ENCODE data around the gene BUB3. TPM values are rescaled to one million over a fixed set of nuclear protein-coding genes. Genes with fewer than 3 reads are reported as not detected.
A peak's percentile ranks its signal among the peaks of the same experiment; 100 is the strongest.

The BUB3 gene
- total RNA-seq, 1 experiment from 2014 or later, result 291 TPM

- no peaks in the 10 kb centered on the region for H3K27me3 ChIP-seq (ENCODE audit: low read length)
- no TSS peak for BruUV-seq (replicated peaks)
- H3K9ac ChIP-seq (ENCODE audit: low read length), result no peak overlapping the region
- no peaks in the 10 kb centered on the region for H3K9me2 ChIP-seq (replicated peaks; ENCODE audit: low read length)
- H3K9me3 ChIP-seq (ENCODE audit: low read length), result no peaks in the 10 kb centered on the region
- H4K20me1 ChIP-seq (ENCODE audit: low read length), result peaks cover 76% of the 10 kb centered on the region
- H3F3A ChIP-seq (ENCODE audit: low read length, unreplicated experiment), result no peaks in the 10 kb centered on the region
- H3K79me2 ChIP-seq (ENCODE audit: low read length), result peaks cover 97% of the 10 kb centered on the region
- TF ChIP-seq EZH2phosphoT487 (IDR thresholded peaks at IDR 0.05; ENCODE audit: borderline replicate concordance, low read length), result no peak
- TF ChIP-seq, protein P1, sequence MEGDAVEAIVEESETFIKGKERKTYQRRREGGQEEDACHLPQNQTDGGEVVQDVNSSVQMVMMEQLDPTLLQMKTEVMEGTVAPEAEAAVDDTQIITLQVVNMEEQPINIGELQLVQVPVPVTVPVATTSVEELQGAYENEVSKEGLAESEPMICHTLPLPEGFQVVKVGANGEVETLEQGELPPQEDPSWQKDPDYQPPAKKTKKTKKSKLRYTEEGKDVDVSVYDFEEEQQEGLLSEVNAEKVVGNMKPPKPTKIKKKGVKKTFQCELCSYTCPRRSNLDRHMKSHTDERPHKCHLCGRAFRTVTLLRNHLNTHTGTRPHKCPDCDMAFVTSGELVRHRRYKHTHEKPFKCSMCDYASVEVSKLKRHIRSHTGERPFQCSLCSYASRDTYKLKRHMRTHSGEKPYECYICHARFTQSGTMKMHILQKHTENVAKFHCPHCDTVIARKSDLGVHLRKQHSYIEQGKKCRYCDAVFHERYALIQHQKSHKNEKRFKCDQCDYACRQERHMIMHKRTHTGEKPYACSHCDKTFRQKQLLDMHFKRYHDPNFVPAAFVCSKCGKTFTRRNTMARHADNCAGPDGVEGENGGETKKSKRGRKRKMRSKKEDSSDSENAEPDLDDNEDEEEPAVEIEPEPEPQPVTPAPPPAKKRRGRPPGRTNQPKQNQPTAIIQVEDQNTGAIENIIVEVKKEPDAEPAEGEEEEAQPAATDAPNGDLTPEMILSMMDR (conservative IDR thresholded peaks at IDR 0.05; ENCODE audit: low read depth, low read length), result no peak
- no peak for TF ChIP-seq EZH2 (IDR thresholded peaks at IDR 0.05; ENCODE audit: low read length, unreplicated experiment)
- H3K4me1 ChIP-seq (ENCODE audit: insufficient read depth, low read length), result peaks cover 35% of the 10 kb centered on the region
- ATAC-seq, result no peak
- DNase-seq, result no peak
- intact Hi-C loops (cut with micrococcal nuclease), result no loop called here
- H3K4me3 ChIP-seq (ENCODE audit: low read length), result no peak overlapping the region
- no peak overlapping the region for H3K4me2 ChIP-seq (ENCODE audit: low read length)
- ChIA-PET POLR2A (ENCODE audit: unreplicated experiment) (no interaction called here), CTCF (no interaction called here)
- peaks cover 91% of the 10 kb centered on the region for H3K36me3 ChIP-seq (ENCODE audit: low read depth, low read length)
- H2AFZ ChIP-seq (ENCODE audit: low read length), result no peak overlapping the region
- H3K27ac ChIP-seq (ENCODE audit: low read length), result no peak overlapping the region
Measured at GRCh38 chr10:123160311-123160980, 6.2 kb downstream of the BUB3 start.

- Histone ChIP-seq H2AFZ (ENCODE audit: low read length) (no peak overlapping the region), H3K27me3 (ENCODE audit: low read length) (no peaks in the 10 kb centered on the region), H3K4me3 (ENCODE audit: low read length) (no peak overlapping the region), H3K9me3 (ENCODE audit: low read length) (no peaks in the 10 kb centered on the region), H3K79me2 (ENCODE audit: low read length) (peaks cover 66% of the 10 kb centered on the region), H3K36me3 (ENCODE audit: low read depth, low read length) (peaks cover 91% of the 10 kb centered on the region), H3K9ac (ENCODE audit: low read length) (no peak overlapping the region), H3K4me1 (ENCODE audit: insufficient read depth, low read length) (0 out of 2 replicates have a peak, but pooled peaks cover 4% of the 10 kb centered on the region), H4K20me1 (ENCODE audit: low read length) (peaks cover 42% of the 10 kb centered on the region), H3K27ac (ENCODE audit: low read length) (no peak overlapping the region), H3K9me2 (replicated peaks; ENCODE audit: low read length) (no peaks in the 10 kb centered on the region), H3F3A (ENCODE audit: low read length, unreplicated experiment) (no peaks in the 10 kb centered on the region), H3K4me2 (ENCODE audit: low read length) (no peak overlapping the region)
- no peak for TF ChIP-seq EZH2phosphoT487 (IDR thresholded peaks at IDR 0.05; ENCODE audit: borderline replicate concordance, low read length)
- TF ChIP-seq EZH2 (IDR thresholded peaks at IDR 0.05; ENCODE audit: low read length, unreplicated experiment), result no peak
- TF ChIP-seq, protein P1 (conservative IDR thresholded peaks at IDR 0.05; ENCODE audit: low read depth, low read length), result no peak
- intact Hi-C loops (cut with micrococcal nuclease), result no loop called here
- no TSS peak for BruUV-seq (replicated peaks)
- ATAC-seq, result no peak
- CTCF ChIA-PET, result no interaction called here
- POLR2A ChIA-PET (ENCODE audit: unreplicated experiment), result no interaction called here
- no peak for DNase-seq
Measured at GRCh38 chr10:123164319-123164718, 10.1 kb downstream of the BUB3 start.

DNA sequence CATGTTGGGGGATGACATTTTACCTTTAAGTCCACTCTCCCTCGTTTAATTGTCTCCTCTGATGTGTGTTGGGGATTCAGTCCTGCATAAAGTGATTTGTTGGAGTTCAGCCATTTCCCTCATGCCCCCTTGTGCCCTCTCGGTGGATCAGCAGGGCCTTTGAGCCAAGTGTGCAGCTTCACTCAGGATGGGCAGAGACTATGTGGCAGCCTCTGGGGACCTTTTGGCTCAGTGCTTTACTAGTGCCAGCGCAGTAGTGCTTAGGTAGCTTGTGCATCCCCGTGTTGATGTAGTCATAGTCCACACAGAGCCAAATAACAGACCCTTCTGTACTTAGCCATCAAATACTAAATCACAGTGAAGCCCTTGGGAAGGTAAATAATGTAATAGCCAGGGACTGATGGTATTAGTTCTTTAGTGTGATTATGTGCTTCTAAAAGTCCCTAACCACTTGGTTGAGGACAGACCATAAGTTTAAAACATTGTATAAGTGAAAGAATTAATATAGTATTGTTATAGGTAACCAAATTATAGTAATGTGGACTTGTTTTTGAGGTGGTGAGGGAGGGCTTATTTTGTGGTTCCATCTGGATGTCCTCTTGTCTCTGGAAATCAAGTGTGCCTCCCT lies 11.4 kb downstream of the BUB3 start:
- H3F3A ChIP-seq (ENCODE audit: low read length, unreplicated experiment), result no peaks in the 10 kb centered on the region
- H3K9me3 ChIP-seq (ENCODE audit: low read length), result no peaks in the 10 kb centered on the region
- H3K9ac ChIP-seq (ENCODE audit: low read length), result no peak overlapping the region
- H3K4me3 ChIP-seq (ENCODE audit: low read length), result no peak overlapping the region
- peaks cover 54% of the 10 kb centered on the region for H3K79me2 ChIP-seq (ENCODE audit: low read length)
- intact Hi-C loops (cut with micrococcal nuclease), result no loop called here
- BruUV-seq (replicated peaks), result no TSS peak
- H3K4me1 ChIP-seq (ENCODE audit: insufficient read depth, low read length), result no peaks in the 10 kb centered on the region
- CTCF ChIA-PET, result interaction anchor here (0.5 kb wide), 1 partner anchor 74 kb away, joined by 4 read pairs; no protein-coding TSS in a partner anchor
- TF ChIP-seq, protein P1 (conservative IDR thresholded peaks at IDR 0.05; ENCODE audit: low read depth, low read length), result 0 out of 2 replicates have a peak, but pooled peaks have one; percentile 18
- TF ChIP-seq EZH2phosphoT487 (IDR thresholded peaks at IDR 0.05; ENCODE audit: borderline replicate concordance, low read length), result no peak
- no peak for TF ChIP-seq EZH2 (IDR thresholded peaks at IDR 0.05; ENCODE audit: low read length, unreplicated experiment)
- H3K27me3 ChIP-seq (ENCODE audit: low read length), result no peaks in the 10 kb centered on the region
- no peak overlapping the region for H3K4me2 ChIP-seq (ENCODE audit: low read length)
- no peak for DNase-seq
- no peak overlapping the region for H3K27ac ChIP-seq (ENCODE audit: low read length)
- H4K20me1 ChIP-seq (ENCODE audit: low read length), result peaks cover 30% of the 10 kb centered on the region
- H3K36me3 ChIP-seq (ENCODE audit: low read depth, low read length), result peaks cover 80% of the 10 kb centered on the region
- no peak for ATAC-seq
- H2AFZ ChIP-seq (ENCODE audit: low read length), result no peak overlapping the region
- POLR2A ChIA-PET (ENCODE audit: unreplicated experiment), result no interaction called here
- no peaks in the 10 kb centered on the region for H3K9me2 ChIP-seq (replicated peaks; ENCODE audit: low read length)
